Measurements from ENCODE around the gene PLIN4. TPM values are rescaled to one million over a fixed set of nuclear protein-coding genes. Genes with fewer than 3 reads are reported as not detected.
"Not testable (repeated sequence)": the region's sequence is repeated elsewhere in the genome, so short reads cannot be mapped to it uniquely, and the experiment has no call there.

PLIN4 gene
- 100 to 1,000 TPM in 2 of 3 donors, 10 to 100 TPM in 1; 73.6 to 954 (median 135) TPM for polyA plus RNA-seq

DNA sequence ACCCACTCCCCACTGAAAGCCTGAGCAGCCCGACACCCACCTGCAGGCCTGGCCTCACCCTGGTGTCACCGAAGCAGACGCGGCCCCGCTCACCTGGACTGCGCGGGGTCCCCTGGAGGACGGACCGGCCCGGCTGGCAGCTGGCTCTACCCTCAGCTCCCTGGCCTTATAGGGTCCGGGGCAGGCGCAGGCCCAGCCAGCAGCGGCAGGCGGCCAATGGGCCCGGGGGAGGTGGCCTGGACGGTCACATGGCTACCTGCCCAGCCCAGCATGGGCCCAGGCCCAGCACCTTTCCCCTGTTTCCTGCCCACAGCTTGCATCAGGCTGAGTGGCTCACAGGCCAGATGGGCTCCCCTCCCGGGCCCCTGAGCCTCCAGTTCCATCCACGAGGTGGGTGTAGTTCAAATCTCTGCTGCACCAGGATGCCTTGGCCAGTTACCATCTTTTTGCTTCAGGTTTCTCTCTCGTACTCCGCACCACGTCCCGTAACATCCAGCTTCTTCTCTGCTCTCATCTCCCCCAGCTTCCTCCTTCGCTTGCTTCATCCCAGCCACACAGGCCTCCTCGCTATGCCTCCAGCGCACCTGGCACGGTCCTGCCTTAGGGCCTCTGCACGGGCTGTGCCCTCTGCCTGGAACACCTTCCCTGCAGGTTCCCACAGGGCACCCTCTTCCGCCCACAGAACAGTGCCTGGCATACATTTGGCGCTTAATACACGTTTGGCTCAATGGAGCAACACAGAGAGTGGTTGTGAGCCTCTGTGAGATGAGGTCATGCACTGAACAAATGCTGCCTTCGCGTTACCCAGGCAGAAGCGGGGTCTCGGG, at the start of gene PLIN4:
Gene PLIN4 (minus strand): TSS at position 142 of the 827 bp plus-strand sequence. CDS start 214 bp downstream, outside the sequence.
- 36 to 71% (median 43%) methylated on average over 34 of the region's 34 CpGs for whole genome bisulfite sequencing, 3 donors
- H3K27ac ChIP-seq (ENCODE audit: low read depth, low read length), result no peak within 1 kb of the TSS

GRCh38 chr19:4567584-4568071, 49.3 kb upstream of the PLIN4 start:
- H3K27ac ChIP-seq (ENCODE audit: low read depth, low read length), result no peak overlapping the region
- 45 to 55% (median 48%) methylated on average over 14 of the region's 14 CpGs for WGBS, 3 donors

- WGBS, 3 donors, result 82 to 91% (median 85%) methylated on average over 35 of the region's 35 CpGs
- no peak overlapping the region for H3K27ac ChIP-seq (ENCODE audit: low read depth, low read length)
Measured at GRCh38 chr19:4566402-4567051, 48.2 kb upstream of the PLIN4 start.

- WGBS, 3 donors, result 54 to 83% (median 59%) methylated on average over 5 of the region's 5 CpGs
Measured at GRCh38 chr19:4563562-4563961, 45.3 kb upstream of the PLIN4 start.

GRCh38 chr19:4562085-4562484, 43.8 kb upstream of the PLIN4 start:
- 48 to 81% (median 55%) methylated on average over 6 to 7 of the region's 7 CpGs for WGBS, 3 donors
- H3K27ac ChIP-seq (ENCODE audit: low read depth, low read length), result not testable (repeated sequence)

More at GRCh38 chr19:4563562-4563961, 45.3 kb upstream of the PLIN4 start:
- H3K27ac ChIP-seq (ENCODE audit: low read depth, low read length), result not testable (repeated sequence)

GRCh38 chr19:4559569-4559968, 41.3 kb upstream of the PLIN4 start, which contains the start of gene SEMA6B:
TSS of gene SEMA6B (minus strand) at chr19:4559684. CDS start at chr19:4558457, 1,227 bp downstream.
- 35 to 69% (median 42%) methylated on average over 13 of the region's 13 CpGs for WGBS, 3 donors
- peak within 1 kb of the TSS; percentile 19 for H3K27ac ChIP-seq (ENCODE audit: low read depth, low read length)

- WGBS, 3 donors, result 20 to 23% (median 22%) methylated on average over 38 to 44 of the region's 44 CpGs
- H3K27ac ChIP-seq (ENCODE audit: low read depth, low read length), result no peak overlapping the region
Measured at GRCh38 chr19:4557971-4558941, 40.0 kb upstream of the PLIN4 start.

- WGBS, 3 donors, result 72 to 82% (median 80%) methylated on average over 30 to 33 of the region's 33 CpGs
- H3K27ac ChIP-seq (ENCODE audit: low read depth, low read length), result no peak overlapping the region
Measured at GRCh38 chr19:4557144-4557970, 39.1 kb upstream of the PLIN4 start.

DNA sequence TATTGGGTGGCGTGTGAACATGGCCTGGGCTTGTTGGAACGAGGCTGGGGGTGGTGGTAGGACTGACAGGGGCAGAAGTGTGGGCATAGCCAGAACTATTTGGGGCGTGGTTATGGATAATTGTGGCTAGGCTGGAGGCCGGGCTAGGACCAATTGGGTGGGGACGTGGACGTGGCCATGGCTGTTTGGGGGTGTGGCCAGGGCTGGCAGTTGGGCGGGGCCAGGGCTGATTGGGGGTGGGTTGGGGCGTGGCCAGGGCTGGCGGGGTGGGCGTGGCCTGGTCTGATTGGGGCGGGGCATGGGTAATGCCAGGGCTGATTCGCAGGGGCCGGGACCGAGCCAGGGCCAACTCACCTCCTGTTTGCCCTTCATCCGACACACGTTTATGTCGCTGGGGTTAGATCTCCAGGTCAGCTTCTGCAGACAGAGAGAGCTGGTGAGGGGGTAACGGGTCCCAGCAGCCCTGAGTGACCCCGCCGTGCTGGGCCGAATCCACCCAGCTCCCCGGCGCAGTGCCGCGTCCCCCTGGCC, 38.4 kb upstream of the PLIN4 start:
- WGBS, 3 donors, result 60 to 81% (median 78%) methylated on average over 21 to 25 of the region's 25 CpGs
- H3K27ac ChIP-seq (ENCODE audit: low read depth, low read length), result no peak overlapping the region

- 74 to 78% (median 77%) methylated on average over 42 to 43 of the region's 43 CpGs for WGBS, 3 donors
Measured at GRCh38 chr19:4555657-4556561, 37.6 kb upstream of the PLIN4 start.

GRCh38 chr19:4554717-4555116, 36.4 kb upstream of the PLIN4 start:
- no peak overlapping the region for H3K27ac ChIP-seq (ENCODE audit: low read depth, low read length)
- WGBS, 3 donors, result 75 to 79% (median 78%) methylated on average over 7 of the region's 7 CpGs

More at GRCh38 chr19:4555657-4556561, 37.6 kb upstream of the PLIN4 start:
- no peak overlapping the region for H3K27ac ChIP-seq (ENCODE audit: low read depth, low read length)

- WGBS, 3 donors, result 63 to 92% (median 79%) methylated on average over 3 of the region's 3 CpGs
- no peak overlapping the region for H3K27ac ChIP-seq (ENCODE audit: low read depth, low read length)
Measured at GRCh38 chr19:4553775-4554174, 35.5 kb upstream of the PLIN4 start.

DNA sequence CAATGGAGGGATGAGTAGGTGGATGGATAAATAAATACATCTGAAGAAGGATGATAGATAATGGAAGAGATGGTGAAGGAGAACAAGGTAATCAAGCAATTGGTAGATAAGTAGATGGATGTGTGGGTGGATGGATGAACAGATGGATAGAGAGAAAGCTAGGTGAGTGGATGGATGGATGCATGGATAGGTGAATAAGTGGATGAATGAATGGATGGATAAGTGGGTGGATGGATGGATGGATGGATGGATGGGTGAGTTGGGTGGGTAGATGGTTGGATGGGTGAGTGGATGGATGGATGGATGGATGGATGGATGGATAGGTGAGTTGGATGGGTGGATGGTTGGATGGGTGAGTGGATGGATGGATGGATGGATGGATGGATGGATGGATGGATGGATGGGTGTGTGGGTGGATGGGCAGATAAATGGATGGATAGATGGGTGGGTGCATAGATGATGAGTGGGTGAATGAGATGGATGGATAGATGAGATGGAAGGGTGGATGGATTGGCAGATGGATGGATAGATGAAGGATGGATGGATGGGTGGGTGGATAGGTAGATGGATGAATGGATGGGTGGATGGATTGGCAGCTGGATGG, 34.9 kb upstream of the PLIN4 start:
- H3K27ac ChIP-seq (ENCODE audit: low read depth, low read length), result no peak overlapping the region

DNA sequence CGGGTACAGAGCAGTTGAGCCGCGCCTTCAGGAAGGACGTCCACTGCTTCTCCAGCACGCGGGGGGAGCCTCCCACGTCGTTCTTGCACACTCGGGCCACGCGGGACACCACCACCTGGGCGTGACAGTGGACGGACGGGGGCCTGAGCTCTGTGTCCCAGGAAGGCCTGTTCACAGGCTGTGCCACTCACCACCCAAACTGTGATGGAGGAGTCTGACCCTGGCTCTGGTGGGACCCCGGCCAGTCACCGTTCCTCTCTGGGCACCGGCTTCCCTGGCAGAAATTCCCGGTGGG, 34.2 kb upstream of the PLIN4 start:
- H3K27ac ChIP-seq (ENCODE audit: low read depth, low read length), result no peak overlapping the region
- 79 to 89% (median 84%) methylated on average over 18 of the region's 18 CpGs for WGBS, 3 donors

DNA sequence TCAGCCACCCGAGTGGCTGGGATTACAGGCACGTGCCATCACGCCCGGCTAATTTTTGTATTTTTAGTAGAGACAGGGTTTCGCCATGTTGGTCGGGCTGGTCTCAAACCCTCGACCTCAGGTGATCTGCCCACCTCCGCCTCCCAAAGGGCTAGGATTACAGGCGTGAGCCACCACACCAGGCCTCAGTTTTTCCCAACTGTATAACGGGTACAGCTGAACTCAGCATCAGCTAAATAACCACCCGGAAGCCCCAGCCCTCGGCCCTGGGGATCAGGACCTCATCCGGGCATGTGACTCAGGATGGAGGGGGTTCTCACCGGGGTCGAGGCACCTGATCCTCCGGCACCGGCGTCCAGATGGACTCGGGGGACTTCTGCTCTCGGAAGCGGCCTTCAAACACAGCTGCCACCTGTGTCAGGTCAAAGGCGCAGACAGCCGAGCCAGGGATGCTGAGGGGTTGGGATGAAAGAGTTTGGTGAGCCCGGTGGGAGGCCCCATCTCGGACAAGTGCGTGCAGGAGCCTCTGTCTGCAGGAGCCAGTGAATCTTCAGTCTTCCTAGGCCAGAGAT, 32.3 kb upstream of the PLIN4 start:
- H3K27ac ChIP-seq (ENCODE audit: low read depth, low read length), result no peak overlapping the region
- WGBS, 3 donors, result 85 to 86% (median 86%) methylated on average over 26 of the region's 26 CpGs

GRCh38 chr19:4550018-4550417, 31.7 kb upstream of the PLIN4 start:
- 92 to 96% (median 93%) methylated on average over 18 of the region's 18 CpGs for WGBS, 3 donors
- H3K27ac ChIP-seq (ENCODE audit: low read depth, low read length), result no peak overlapping the region

Data from adipose tissue (tissue), 3 donors.